NCI-H345 (cell line): ENCODE data around the gene PPP6C.
"Not testable (repeated sequence)": the region's sequence is repeated elsewhere in the genome, so short reads cannot be mapped to it uniquely, and the experiment has no call there.

Experiments
- DNase-seq: peaks from one replicate; lab custom pipeline; 2025; lab: John Stamatoyannopoulos, UW

The PPP6C gene

GRCh38 chr9:125189361-125190289 lies at the start of gene PPP6C:
TSS of gene PPP6C (minus strand) at chr9:125189803. CDS start at chr9:125189718, 85 bp downstream.
- DNase-seq, result peak; percentile 95

GRCh38 chr9:125238915-125239446 lies 49.4 kb upstream of the PPP6C start:
- no peak for DNase-seq

GRCh38 chr9:125238127-125238914 lies 48.7 kb upstream of the PPP6C start:
- DNase-seq, result no peak

GRCh38 chr9:125236520-125237159 lies 47.0 kb upstream of the PPP6C start:
- DNase-seq, result not testable (repeated sequence)

- DNase-seq, result no peak
Observed at GRCh38 chr9:125235804-125236519, 46.4 kb upstream of the PPP6C start.

DNA sequence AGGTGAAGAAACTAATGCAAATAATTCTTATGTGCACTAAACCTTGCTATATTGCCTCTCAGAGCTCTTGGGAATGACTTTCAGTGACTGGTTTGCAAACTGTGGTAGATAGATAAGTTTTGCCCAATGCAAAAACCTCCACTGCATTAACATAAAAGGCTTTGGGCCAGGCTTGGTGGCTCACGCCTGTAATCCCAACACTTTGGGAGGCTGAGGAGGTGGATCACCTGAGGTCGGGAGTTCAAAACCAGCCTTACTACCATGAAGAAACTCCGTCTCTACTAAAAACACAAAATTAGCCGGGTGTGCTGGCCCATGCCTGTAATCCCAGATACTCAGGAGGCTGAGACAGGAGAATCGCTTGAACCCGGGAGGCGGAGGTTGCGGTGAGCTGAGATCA lies 44.5 kb upstream of the PPP6C start:
- not testable (repeated sequence) for DNase-seq

- DNase-seq, result no peak
Observed at GRCh38 chr9:125233678-125234077, 44.1 kb upstream of the PPP6C start.

GRCh38 chr9:125227761-125228160 lies 38.2 kb upstream of the PPP6C start:
- no peak for DNase-seq

DNA sequence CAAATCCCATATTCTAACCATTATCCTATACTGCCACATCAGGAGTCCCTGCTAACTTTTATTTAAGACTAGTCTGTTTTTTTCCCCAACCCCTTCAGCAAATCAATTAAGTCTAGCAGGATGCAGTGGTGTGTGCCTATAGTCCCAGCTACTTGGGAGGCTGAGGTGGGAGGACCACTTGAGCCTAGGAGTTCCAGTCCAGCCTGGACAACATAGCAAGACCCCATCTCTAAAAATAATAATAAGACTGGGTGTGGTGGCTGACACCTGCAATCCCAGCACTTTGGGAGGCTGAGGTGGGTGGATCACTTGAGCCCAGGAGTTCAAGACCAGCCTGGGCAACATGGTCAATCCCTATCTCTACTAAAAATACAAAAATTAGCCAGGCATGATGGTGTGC lies 35.3 kb upstream of the PPP6C start:
- not testable (repeated sequence) for DNase-seq

DNA sequence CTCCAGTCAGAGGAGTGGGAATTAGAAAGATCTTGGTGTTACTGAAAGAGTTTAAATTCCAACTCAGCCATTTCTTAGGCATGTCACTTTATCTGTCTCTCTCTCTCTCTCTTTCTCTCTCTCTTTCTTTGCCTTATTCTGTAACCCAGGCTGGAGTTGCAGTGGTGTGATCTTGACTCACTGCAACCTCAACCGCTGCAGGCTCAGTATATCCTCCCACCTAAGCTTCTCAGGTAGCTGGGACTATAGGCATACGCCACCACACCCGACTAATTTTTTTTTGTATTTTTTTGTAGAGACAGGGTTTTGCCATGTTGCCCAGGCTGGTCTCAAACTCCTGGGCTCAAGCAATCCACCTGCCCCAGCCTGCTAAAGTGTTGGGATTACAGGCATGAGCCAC lies 29.0 kb upstream of the PPP6C start:
- DNase-seq, result no peak

GRCh38 chr9:125214186-125214585 lies 24.6 kb upstream of the PPP6C start:
- DNase-seq, result no peak

GRCh38 chr9:125204477-125204876 lies 14.9 kb upstream of the PPP6C start:
- no peak for DNase-seq

- no peak for DNase-seq
Observed at GRCh38 chr9:125202846-125203618, 13.4 kb upstream of the PPP6C start.

DNA sequence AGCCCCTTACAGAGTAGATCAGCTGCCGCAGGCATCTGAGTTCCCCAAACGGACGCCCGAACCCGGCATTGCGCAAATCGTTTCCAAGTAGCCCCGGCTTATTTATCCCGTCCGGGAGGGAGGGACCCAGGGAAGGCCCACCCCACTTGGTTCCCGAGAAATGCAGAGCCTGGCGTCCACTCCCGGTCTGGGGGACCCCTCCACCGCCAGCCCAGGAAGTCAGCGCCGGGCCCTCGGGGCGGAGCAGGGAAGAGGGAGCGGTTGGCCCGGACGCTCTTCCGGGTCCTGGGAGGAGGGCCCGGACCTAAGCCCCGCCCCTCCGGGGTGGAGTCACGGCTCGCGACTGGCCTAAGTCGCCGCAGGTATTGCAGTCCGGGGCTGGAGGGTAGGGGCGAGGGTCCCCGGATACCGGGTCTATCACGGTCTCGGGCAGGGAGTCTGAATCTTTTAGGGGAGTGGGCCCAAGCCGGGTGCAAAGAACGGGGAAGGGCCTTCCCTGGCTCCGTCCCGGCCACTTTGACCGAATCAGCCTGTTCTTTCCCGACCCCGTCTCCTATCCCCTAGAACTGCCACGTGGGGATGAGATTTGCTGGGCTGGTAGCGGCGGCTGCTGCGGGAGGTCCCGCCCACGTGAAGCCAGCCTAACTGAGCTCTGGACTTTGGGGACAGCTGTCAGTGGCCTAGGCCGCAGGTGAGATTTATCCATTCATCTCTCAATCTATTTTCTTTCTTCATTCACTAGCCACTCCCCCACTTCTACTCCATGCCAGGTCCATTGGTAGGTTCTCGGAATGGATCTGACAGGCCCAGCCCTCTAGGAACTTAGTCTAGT lies 10.8 kb upstream of the PPP6C start, which contains the start of gene RABEPK:
TSS of gene RABEPK (plus strand) at position 327 of the 832 bp plus-strand sequence. CDS start 2,472 bp downstream, outside the sequence.
- DNase-seq, result peak; percentile 94

DNA sequence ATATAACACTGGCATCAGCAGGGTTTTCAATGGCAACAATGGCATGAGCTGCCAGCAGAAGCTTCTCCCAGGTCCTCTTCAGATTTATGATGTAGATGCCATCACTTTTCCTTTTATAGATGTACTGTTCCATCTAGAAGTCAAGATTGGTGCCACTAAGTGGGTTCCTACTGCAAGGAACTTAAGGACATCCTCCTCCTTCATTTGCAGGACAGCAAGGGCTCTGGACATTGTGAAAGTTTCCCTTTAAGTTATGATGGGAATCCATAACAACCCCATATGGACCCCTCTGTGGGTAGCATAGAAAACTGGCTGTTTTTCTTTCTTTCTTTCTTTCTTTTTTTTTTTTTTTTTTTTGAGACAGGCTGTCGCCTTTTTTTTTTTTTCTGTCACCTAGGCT lies 6.0 kb upstream of the PPP6C start:
- DNase-seq, result not testable (repeated sequence)

GRCh38 chr9:125194466-125194865 lies 4.9 kb upstream of the PPP6C start:
- not testable (repeated sequence) for DNase-seq

DNA sequence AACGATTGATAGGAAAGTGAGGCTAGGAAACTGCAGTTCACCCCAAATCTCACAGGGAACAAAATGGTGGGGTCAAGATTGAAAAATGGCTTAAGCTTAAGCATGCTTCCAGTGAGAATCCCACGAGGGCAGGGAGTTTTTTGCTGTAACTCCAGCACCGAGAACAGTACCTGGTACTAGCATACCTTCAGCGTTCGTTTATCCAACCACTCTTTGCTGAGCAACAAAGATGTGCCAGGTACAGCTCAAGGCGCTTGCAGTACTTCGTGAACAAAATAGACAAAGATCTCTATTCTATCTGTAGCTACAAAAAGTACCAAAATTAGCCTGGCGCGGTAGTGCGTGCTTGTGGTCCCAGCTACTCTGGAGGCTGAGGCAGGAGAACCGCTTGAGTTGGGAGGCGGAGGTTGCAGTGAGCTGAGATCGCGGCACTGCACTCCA lies 778 bp upstream of the PPP6C start:
- no peak for DNase-seq

- DNase-seq, result peak; percentile 4
Observed at GRCh38 chr9:125189011-125189360, 617 bp downstream of the PPP6C start.

DNA sequence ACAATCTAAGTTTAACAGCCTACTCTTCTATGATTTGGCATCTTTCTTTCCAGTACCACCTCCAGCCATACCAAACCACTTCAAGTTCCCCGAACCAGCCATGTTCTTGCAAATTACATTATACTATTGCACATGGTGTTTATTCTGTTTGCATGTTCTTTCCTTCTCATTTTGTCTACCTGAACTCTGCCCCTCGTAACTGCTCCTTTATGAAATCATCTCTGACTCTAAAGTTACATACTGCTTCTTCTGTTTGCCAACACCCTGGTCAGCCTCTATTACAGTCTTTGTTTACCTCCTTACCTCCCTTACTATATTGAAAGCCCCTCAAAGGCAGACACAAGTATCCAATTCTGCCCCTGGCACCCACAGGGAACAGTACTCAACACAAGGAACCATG lies 6.0 kb downstream of the PPP6C start:
- no peak for DNase-seq

GRCh38 chr9:125183054-125183453 lies 6.5 kb downstream of the PPP6C start:
- no peak for DNase-seq
